Measurements from ENCODE around the gene KRIT1.

Gene KRIT1

DNA sequence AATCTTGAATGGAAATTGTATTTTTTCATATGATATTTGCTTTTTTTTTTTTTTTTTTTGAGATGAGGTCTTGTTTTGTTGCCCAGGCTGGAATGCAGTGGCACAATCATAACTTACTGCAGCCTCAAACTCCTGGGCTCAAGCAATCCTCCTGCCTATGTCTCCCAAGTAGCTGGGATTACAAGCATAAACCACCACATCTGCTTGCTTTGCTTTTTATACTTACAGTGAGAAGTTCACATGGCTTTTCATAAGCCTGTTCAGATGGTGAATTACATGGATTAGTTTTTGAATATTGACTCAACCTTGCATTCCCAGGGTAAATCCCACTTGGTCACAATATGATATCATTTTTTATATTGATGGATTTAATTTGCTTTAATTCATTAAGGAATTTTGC, 88.7 kb downstream of the KRIT1 start:
- no peak for DNase-seq (ENCODE audit: low read depth in 2 of 2, low spot score in 1 of 2)

DNA sequence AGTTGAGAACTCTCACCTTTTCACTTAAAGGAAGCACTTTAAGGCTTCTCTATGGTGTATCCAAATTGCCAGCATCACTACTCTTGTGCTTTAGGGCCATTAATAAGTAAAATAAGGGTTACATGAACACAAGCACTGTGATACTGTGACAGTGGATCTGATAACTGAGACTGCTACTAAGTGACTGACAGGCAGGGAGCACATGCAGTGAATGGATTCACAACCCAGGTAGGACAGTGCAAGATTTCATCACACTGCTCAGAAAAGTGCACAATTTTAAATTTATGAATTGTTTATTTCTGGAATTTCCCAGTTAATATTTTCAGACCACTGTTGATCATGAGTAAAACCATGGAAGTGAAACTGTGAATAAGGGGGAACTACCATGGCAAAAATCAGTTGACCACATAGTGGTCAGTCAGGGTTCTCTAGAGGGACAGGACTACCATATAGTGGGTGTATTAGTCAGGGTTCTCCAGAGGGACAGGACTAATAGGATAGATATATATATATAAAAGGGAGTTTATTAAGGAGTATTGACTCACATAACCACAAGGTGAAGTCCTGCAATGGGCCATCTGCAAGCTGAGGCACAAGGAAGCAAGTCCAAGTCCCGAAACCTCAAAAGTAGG, 90.5 kb downstream of the KRIT1 start:
- DNase-seq (ENCODE audit: low read depth in 2 of 2, low spot score in 1 of 2) = no peak

DNA sequence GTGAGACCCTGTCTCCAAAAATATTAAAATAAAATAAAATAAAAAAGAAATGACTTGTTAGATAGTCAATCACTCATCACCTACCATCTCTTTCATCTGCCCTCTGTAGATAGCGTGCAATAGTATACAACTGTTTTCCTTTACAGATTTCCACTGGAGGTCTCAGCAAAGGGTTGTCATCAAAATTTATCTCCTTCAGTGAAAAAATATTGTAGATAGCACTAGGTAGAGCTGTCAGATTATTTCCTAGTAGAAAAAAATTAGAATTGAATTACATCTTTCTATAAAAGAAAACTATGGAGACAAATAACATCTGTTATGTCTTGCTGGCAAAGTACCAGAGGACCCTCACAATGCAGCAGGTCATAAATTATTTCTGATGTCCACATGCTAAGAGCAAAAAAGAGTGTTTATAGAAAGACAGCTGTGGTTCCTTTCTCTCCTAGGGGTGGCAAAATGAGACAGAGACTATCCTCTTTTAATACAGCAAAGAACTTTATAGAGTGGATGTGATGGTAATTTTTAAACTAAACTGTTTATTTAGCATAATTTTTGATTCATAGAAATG, 95.2 kb downstream of the KRIT1 start:
- DNase-seq (ENCODE audit: low read depth in 2 of 2, low spot score in 1 of 2) = no peak

DNA sequence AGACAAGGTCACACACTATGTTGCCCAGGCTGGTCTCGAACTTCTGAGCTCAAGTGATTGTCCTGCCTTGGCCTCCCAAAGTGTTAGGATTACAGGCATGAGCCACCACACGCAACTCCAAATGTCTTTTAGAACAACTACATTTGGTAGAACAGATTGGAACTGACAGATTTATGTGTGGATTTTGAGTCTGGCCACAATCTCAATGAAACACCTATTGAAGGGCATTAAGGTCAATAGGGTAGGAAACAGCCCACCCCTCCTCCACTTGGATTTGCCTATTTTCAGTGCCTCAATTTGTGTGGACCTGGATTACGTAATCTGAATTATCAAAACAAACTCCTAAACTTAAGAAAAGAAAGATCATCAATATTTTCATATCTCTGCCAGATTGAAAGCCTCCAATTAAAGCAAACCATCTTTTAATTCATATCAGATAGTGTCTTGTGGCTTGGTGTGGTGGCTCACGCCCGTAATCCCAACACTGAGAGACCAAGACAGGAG, 95.9 kb downstream of the KRIT1 start:
- no peak for DNase-seq (ENCODE audit: low read depth in 2 of 2, low spot score in 1 of 2)
